Natural killer cell treated with Interleukin-12 subunit alpha and Interleukin-12 subunit beta and Interleukin-15 and Interleukin-18, amount 100 ng/mL, for 72 hours (primary cell): ENCODE results near the gene SH3PXD2A. TPM values are rescaled to one million over a fixed set of nuclear protein-coding genes. Genes with fewer than 3 reads are reported as not detected.

Experiments
- ATAC-seq, 2 donors: fragments of 150-1000 bp; cut with Tn5 transposase in 1 of 2; sonication (Bioruptor Pico), chemical (Tn5 transposase) in 1 of 2; 2 replicates each; pipeline ENCODE4 v1.10.0; 2021
- DNase-seq: peaks from one replicate; pipeline ENCODE4 v3.0.0; 2022; ENCODE audit warnings: low spot score
- H3K27ac Mint-ChIP-seq, 2 donors: 1 replicate in 1 of 2; 2 replicates in 1 of 2; pipeline ENCODE4 v1.8.0; 2022; ENCODE audit warnings: mixed read lengths in 2 of 2, mild to moderate bottlenecking in 1 of 2, moderate library complexity in 1 of 2
- H3K27me3 Mint-ChIP-seq, 2 donors: 1 replicate in 1 of 2; 2 replicates in 1 of 2; pipeline ENCODE4 v1.8.0; 2022; ENCODE audit warnings: mixed read lengths in 2 of 2
- H3K36me3 Mint-ChIP-seq: one replicate; pipeline ENCODE4 v1.8.0; 2022; ENCODE audit warnings: mixed read lengths
- H3K4me1 Mint-ChIP-seq, 2 donors: 1 replicate in 1 of 2; 2 replicates in 1 of 2; pipeline ENCODE4 v1.8.0; 2022; ENCODE audit warnings: low read depth in 2 of 2, mixed read lengths in 2 of 2, mild to moderate bottlenecking in 1 of 2
- H3K4me3 Mint-ChIP-seq: one replicate; pipeline ENCODE4 v1.8.0; 2022; ENCODE audit warnings: mixed read lengths
- H3K9me3 Mint-ChIP-seq: 2 replicates; pipeline ENCODE4 v1.8.0; 2022; ENCODE audit warnings: mixed read lengths
- total RNA-seq, 2 donors: library from RNA; stranded (reverse); gene quantifications; one replicate each; pipeline ENCODE4 v1.2.3, GENCODE V29; 2022

The SH3PXD2A gene
- total RNA-seq, 2 donors from 2014 or later, result 3.4 to 7.6 TPM

GRCh38 chr10:103799341-103799740 is 56.0 kb downstream of the SH3PXD2A start:
- DNase-seq, result no peak
- no peaks in the 10 kb centered on the region for H3K27me3 Mint-ChIP-seq
- peaks cover 19 to 32% of the 10 kb centered on the region in 2 donors for H3K4me1 Mint-ChIP-seq
- H3K36me3 Mint-ChIP-seq, result no peaks in the 10 kb centered on the region
- no peaks in the 10 kb centered on the region for H3K9me3 Mint-ChIP-seq
- ATAC-seq, result no peak
- peak overlapping the region in 1 of 2 donors; percentile 62 for H3K27ac Mint-ChIP-seq
- H3K4me3 Mint-ChIP-seq, result no peak overlapping the region

GRCh38 chr10:103798511-103798910 is 56.9 kb downstream of the SH3PXD2A start:
- no peak overlapping the region for H3K27ac Mint-ChIP-seq
- H3K36me3 Mint-ChIP-seq, result no peaks in the 10 kb centered on the region
- peaks cover 19 to 28% of the 10 kb centered on the region in 2 donors for H3K4me1 Mint-ChIP-seq
- no peak for DNase-seq
- no peak overlapping the region for H3K4me3 Mint-ChIP-seq
- H3K27me3 Mint-ChIP-seq, result no peaks in the 10 kb centered on the region
- no peaks in the 10 kb centered on the region for H3K9me3 Mint-ChIP-seq
- no peak for ATAC-seq

DNA sequence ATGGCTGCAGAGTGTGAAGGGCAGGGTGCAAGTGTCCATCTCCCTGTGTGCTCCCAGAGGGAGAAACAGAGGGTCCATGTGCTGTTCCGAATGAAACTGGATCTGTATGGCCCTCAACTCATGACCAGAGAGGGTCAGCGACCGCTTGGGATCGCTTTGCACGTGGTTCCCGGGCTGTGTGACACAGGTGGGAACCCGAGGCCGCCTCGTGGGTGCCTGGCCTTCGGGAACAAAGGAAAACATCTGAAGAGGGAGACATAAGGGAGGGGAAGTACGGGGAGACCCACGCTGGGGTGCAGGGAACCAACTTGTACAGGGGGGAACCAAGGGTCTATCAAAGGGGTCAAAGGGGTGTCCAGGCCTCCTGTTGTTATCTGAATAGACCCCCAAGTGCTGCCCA is 57.5 kb downstream of the SH3PXD2A start:
- no peak overlapping the region for H3K4me3 Mint-ChIP-seq
- no peak for DNase-seq
- H3K36me3 Mint-ChIP-seq, result no peaks in the 10 kb centered on the region
- no peak for ATAC-seq
- no peak overlapping the region for H3K27ac Mint-ChIP-seq
- H3K4me1 Mint-ChIP-seq, result peaks cover 19 to 28% of the 10 kb centered on the region in 2 donors
- no peaks in the 10 kb centered on the region for H3K9me3 Mint-ChIP-seq
- no peaks in the 10 kb centered on the region for H3K27me3 Mint-ChIP-seq

- DNase-seq, result no peak
- ATAC-seq, result no peak
Measured at GRCh38 chr10:103795634-103796270, 59.6 kb downstream of the SH3PXD2A start.

DNA sequence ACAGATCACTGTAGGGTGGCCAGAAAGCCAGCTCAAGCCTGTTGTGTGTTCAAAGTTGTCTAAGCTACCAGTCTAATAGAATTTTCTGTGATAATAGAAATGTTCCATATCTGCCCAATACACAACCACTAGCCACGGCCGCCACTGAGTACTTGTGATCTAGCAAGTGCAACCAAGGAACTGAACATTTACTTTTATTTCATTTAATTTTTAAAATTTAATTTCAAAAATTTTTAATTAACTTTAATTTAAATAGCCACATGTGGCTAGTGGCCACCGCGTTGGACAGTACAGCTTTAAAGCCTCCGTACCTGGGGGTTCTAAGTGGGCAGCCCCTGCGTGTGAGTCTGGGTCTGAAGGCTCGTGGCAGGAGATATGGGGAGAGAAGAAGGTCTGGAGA is 60.4 kb downstream of the SH3PXD2A start:
- H3K27me3 Mint-ChIP-seq, result no peaks in the 10 kb centered on the region
- no peaks in the 10 kb centered on the region for H3K9me3 Mint-ChIP-seq
- H3K36me3 Mint-ChIP-seq, result no peaks in the 10 kb centered on the region
- H3K4me3 Mint-ChIP-seq, result no peak overlapping the region
- ATAC-seq (no peak), DNase-seq (no peak)
- H3K27ac Mint-ChIP-seq, result no peak overlapping the region
- peaks cover 7 to 15% of the 10 kb centered on the region in 2 donors for H3K4me1 Mint-ChIP-seq

More at GRCh38 chr10:103795634-103796270, 59.6 kb downstream of the SH3PXD2A start:
- Mint-ChIP-seq H3K4me3 (no peak overlapping the region), H3K9me3 (no peaks in the 10 kb centered on the region), H3K27me3 (no peaks in the 10 kb centered on the region), H3K27ac (no peak overlapping the region), H3K36me3 (no peaks in the 10 kb centered on the region), H3K4me1 (peaks cover 15 to 22% of the 10 kb centered on the region in 2 donors)

DNA sequence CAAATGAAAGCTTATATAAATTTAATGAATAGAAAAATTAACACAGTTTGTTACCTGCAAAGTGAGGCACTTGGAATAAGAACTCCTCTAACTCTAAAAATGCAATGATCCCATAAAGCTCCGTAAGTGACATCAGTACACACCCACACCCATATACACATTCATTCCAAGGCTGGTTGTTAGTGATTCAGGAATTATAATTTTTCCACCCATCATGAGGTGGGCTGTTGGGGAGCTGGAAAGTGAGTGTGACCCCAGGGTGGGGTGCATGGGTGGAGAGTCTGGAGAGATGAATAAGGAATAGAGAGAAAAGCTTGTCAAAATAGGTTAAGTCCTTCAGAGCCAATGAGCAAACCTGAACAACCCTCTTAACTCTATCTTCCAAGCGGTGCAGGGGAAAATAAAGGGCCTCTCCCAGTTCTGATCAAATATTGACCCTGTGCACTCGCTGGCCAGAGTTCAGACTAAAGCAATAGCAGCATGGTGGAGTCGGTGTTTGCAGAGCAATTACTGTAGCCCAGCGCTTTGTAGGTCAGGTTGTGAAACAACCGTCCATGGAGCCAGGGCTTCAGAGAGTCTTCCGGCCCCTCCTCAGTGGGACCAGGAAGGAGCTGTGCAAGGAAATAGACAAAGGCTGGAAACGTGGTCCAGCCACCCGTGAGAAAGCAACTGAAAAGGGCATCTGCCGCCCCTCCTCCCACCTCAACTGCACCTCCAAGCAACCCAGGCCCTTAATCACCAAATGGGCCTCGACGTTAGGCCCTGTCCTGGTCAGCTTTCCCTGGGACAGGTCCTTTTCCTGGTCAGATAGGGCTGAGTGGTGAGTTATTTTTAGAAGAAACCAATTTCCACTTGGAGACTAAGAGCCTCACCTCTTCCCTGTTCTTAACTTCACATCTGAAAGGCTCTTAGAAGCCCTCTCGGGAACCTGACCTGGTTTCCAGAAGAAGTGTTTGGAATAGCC is 61.2 kb downstream of the SH3PXD2A start:
- Mint-ChIP-seq H3K36me3 (no peaks in the 10 kb centered on the region), H3K9me3 (no peaks in the 10 kb centered on the region), H3K27me3 (no peaks in the 10 kb centered on the region), H3K4me1 (peaks cover 0 to 8% of the 10 kb centered on the region in 2 donors), H3K4me3 (no peak overlapping the region), H3K27ac (no peak overlapping the region)
- no peak for ATAC-seq
- no peak for DNase-seq

- H3K4me3 Mint-ChIP-seq, result no peak overlapping the region
- no peaks in the 10 kb centered on the region for H3K27me3 Mint-ChIP-seq
- ATAC-seq, result no peak
- H3K27ac Mint-ChIP-seq, result no peak overlapping the region
- H3K36me3 Mint-ChIP-seq, result no peaks in the 10 kb centered on the region
- DNase-seq, result no peak
- H3K9me3 Mint-ChIP-seq, result no peaks in the 10 kb centered on the region
- peaks cover 0 to 6% of the 10 kb centered on the region in 2 donors for H3K4me1 Mint-ChIP-seq
Measured at GRCh38 chr10:103793429-103793828, 61.9 kb downstream of the SH3PXD2A start.

DNA sequence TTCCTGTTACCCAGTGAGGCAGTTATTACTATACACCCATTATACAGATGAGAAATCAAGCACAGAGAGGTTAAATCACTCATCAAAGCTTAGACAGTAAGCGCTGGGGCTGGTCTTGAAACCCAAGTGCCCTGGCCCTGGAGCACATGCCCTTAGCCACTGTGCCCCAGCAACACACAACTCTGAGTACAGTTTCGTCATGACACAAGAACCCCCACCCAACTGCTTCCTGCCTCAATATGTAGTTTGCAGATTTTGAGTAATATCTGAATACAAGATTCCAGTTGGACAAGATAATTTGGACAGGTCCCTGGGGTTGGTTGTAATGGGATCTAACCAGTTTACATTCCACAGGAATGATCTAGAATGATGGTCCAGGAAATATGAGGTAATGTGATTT is 62.8 kb downstream of the SH3PXD2A start:
- H3K4me1 Mint-ChIP-seq, result peaks cover 0 to 4% of the 10 kb centered on the region in 2 donors

DNA sequence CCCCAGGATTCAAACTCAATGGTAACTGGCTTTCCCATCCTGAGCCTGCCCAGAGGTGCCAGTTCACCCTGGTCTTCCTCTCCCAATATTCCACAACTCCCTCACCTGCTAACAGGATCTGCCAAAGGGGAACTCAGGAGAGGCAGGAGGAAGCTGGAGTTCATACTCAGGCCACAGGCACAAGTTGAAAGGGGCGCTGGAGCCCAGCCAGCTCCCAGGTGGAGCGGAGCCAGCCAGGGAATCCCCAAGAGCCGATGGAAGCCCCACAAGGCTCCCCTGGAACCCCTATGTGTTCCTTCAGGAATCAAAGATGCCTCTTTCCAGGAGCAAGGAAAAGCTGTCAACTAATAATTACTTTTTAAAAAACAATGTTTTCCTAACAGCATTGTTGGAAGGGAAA is 63.5 kb downstream of the SH3PXD2A start:
- no peaks in the 10 kb centered on the region for H3K36me3 Mint-ChIP-seq
- no peaks in the 10 kb centered on the region for H3K27me3 Mint-ChIP-seq
- ATAC-seq, result no peak
- DNase-seq, result no peak
- peaks cover 0 to 4% of the 10 kb centered on the region in 2 donors for H3K4me1 Mint-ChIP-seq
- H3K27ac Mint-ChIP-seq, result no peak overlapping the region
- no peak overlapping the region for H3K4me3 Mint-ChIP-seq
- H3K9me3 Mint-ChIP-seq, result no peaks in the 10 kb centered on the region

More for the DNA sequence above, 62.8 kb downstream of the SH3PXD2A start:
- no peaks in the 10 kb centered on the region for H3K36me3 Mint-ChIP-seq
- H3K4me3 Mint-ChIP-seq, result no peak overlapping the region
- no peak overlapping the region for H3K27ac Mint-ChIP-seq
- no peaks in the 10 kb centered on the region for H3K9me3 Mint-ChIP-seq
- DNase-seq (no peak), ATAC-seq (no peak)
- no peaks in the 10 kb centered on the region for H3K27me3 Mint-ChIP-seq

DNA sequence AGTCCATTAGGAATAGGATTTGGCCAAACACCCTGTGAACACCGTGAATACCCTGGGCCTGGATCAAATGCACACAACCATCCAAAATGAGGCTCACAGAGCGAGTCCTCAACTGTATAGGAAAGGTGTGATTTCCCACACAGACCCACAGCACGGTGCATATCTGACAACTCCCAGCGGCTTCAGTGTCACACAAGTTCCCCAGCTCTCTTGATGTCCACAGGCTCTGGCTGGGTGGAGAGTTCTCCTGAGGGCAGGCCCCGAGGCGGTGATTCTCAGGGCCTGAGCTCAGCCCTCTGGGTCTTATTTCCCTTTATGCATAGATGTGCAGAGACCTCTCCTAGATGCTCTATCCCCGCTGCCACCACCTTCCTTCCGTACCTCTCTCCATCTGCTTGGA is 64.1 kb downstream of the SH3PXD2A start:
- no peaks in the 10 kb centered on the region for H3K27me3 Mint-ChIP-seq
- ATAC-seq, result no peak
- H3K4me1 Mint-ChIP-seq, result peaks cover 0 to under 1% of the 10 kb centered on the region in 2 donors
- DNase-seq, result no peak
- H3K36me3 Mint-ChIP-seq, result no peaks in the 10 kb centered on the region
- H3K9me3 Mint-ChIP-seq, result no peaks in the 10 kb centered on the region
- H3K27ac Mint-ChIP-seq, result no peak overlapping the region
- no peak overlapping the region for H3K4me3 Mint-ChIP-seq

DNA sequence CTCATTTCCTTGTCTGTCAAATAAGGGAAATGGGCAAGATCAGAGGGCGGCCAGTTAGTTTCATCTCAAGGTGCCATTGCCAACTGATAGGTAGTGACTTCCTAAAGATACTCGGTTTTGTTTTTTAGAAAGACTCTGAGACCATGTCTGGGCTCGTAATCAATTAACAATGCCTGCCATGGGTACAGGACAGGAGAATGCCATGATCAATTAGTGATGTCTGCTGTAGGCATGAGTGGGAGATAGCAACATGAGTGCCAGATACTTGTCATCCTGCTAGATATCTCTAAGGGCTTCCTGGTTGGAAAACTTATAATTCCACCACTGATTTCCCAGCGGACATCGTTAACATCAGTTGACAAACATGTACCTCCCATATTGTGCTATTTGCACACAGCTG is 64.8 kb downstream of the SH3PXD2A start:
- no peaks in the 10 kb centered on the region for H3K36me3 Mint-ChIP-seq
- no peak overlapping the region for H3K27ac Mint-ChIP-seq
- H3K27me3 Mint-ChIP-seq, result no peaks in the 10 kb centered on the region
- ATAC-seq (no peak), DNase-seq (no peak)
- no peaks in the 10 kb centered on the region for H3K4me1 Mint-ChIP-seq
- no peak overlapping the region for H3K4me3 Mint-ChIP-seq
- no peaks in the 10 kb centered on the region for H3K9me3 Mint-ChIP-seq

- H3K27ac Mint-ChIP-seq, result no peak overlapping the region
- ATAC-seq (no peak), DNase-seq (no peak)
- no peaks in the 10 kb centered on the region for H3K27me3 Mint-ChIP-seq
- H3K36me3 Mint-ChIP-seq, result no peaks in the 10 kb centered on the region
- no peak overlapping the region for H3K4me3 Mint-ChIP-seq
- H3K4me1 Mint-ChIP-seq, result no peaks in the 10 kb centered on the region
- H3K9me3 Mint-ChIP-seq, result no peaks in the 10 kb centered on the region
Measured at GRCh38 chr10:103789771-103790201, 65.6 kb downstream of the SH3PXD2A start.

DNA sequence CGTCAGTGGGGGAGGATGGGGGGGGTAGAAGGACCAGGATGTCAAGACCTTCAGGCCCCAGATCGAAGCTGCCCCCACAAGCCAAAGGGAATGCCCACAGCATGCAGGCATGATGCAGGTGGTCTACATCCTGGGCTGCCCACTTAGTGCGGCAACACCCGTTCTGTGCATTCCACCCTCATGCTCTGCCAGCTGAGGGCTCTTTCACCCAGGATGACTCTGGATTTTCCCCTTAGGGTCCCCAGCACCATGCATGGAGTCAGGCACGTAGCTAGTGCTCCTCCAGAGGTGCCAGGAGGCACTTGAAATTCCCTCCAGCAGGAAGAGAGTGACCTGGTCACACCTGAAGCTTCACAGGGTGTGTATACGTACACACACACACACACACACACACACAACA is 66.2 kb downstream of the SH3PXD2A start:
- no peak for DNase-seq
- no peak overlapping the region for H3K27ac Mint-ChIP-seq
- ATAC-seq, result no peak

GRCh38 chr10:103787331-103787730 is 68.0 kb downstream of the SH3PXD2A start:
- no peaks in the 10 kb centered on the region for H3K36me3 Mint-ChIP-seq
- peaks cover 6 to 18% of the 10 kb centered on the region in 2 donors for H3K27me3 Mint-ChIP-seq
- ATAC-seq (no peak), DNase-seq (no peak)
- no peaks in the 10 kb centered on the region for H3K9me3 Mint-ChIP-seq
- H3K27ac Mint-ChIP-seq, result no peak overlapping the region
- no peaks in the 10 kb centered on the region for H3K4me1 Mint-ChIP-seq
- H3K4me3 Mint-ChIP-seq, result no peak overlapping the region

More for the DNA sequence above, 66.2 kb downstream of the SH3PXD2A start:
- Mint-ChIP-seq H3K27me3 (peaks cover 5% of the 10 kb centered on the region in 2 donors), H3K36me3 (no peaks in the 10 kb centered on the region), H3K9me3 (no peaks in the 10 kb centered on the region), H3K4me3 (no peak overlapping the region), H3K4me1 (no peaks in the 10 kb centered on the region)
